Activated CD4-positive, alpha-beta T cell treated with anti-CD3 and anti-CD28 coated beads, Interleukin-2, amount 10 ng/mL, durations not matched to agents 24 days and 14 days (primary cell): Measurements from ENCODE around the gene XPNPEP2. TPM values are rescaled to one million over a fixed set of nuclear protein-coding genes. Genes with fewer than 3 reads are reported as not detected.
A peak's percentile ranks its signal among the peaks of the same experiment; 100 is the strongest.

ENCODE experiments used
- DNase-seq: peaks from one replicate; pipeline ENCODE4 v3.0.0; 2022
- H3K27ac Mint-ChIP-seq: one replicate; pipeline ENCODE4 v1.8.0; 2022; ENCODE audit warnings: mild to moderate bottlenecking, mixed read lengths
- H3K27me3 Mint-ChIP-seq: one replicate; pipeline ENCODE4 v1.8.0; 2022; ENCODE audit warnings: mixed read lengths
- H3K36me3 Mint-ChIP-seq: one replicate; pipeline ENCODE4 v1.8.0; 2022; ENCODE audit warnings: low read depth, mild to moderate bottlenecking, mixed read lengths
- H3K4me1 Mint-ChIP-seq: one replicate; pipeline ENCODE4 v1.8.0; 2021; ENCODE audit warnings: mixed read lengths
- H3K4me3 Mint-ChIP-seq: one replicate; pipeline ENCODE4 v1.8.0; 2022; ENCODE audit warnings: mild to moderate bottlenecking, moderate library complexity, mixed read lengths
- H3K9me3 Mint-ChIP-seq: one replicate; pipeline ENCODE4 v1.8.0; 2021; ENCODE audit warnings: mixed read lengths
- intact Hi-C: fragments of 100-400 bp; cut with micrococcal nuclease; formaldehyde crosslinking; loops from one replicate; pipeline ENCODE4 v1.15.1; 2023
- total RNA-seq: library from RNA; stranded (reverse); gene quantifications from 2 replicates; pipeline ENCODE4 v1.2.3, GENCODE V29; 2022

Gene XPNPEP2
- total RNA-seq, 1 donor from 2014 or later = 0.28 TPM

DNA sequence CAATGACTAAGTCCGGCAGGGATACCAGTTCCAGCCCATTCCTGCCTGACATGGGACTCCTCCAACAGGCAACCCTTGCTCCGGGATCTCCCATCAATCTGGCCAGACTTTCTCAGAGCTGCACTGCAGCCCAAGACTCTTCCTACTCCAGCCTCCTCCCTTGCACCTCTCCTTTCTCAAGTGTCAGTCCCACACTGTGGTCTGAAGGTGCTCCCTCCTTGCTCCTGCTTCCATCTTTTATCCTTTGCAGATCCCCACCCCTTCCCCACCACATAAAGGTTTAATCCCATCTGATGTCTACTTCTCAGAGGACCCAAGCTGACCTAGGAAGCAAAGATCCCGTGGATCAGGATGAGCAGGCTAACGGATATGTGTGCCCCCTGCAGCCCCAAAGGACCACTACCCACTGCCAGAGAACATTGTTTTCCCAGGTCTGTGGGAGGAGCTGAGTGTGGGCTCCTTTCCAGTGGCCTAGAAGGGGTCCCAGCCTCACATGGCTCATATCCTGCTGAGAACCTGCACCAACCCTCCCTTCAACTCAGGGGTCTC, 33.3 kb upstream of the XPNPEP2 start:
- DNase-seq = no peak
- Mint-ChIP-seq H3K9me3 (no peaks in the 10 kb centered on the region), H3K4me3 (no peak overlapping the region), H3K36me3 (no peaks in the 10 kb centered on the region), H3K4me1 (no peaks in the 10 kb centered on the region), H3K27ac (no peak overlapping the region), H3K27me3 (peaks cover 3% of the 10 kb centered on the region)
- intact Hi-C loops = no loop called here

DNA sequence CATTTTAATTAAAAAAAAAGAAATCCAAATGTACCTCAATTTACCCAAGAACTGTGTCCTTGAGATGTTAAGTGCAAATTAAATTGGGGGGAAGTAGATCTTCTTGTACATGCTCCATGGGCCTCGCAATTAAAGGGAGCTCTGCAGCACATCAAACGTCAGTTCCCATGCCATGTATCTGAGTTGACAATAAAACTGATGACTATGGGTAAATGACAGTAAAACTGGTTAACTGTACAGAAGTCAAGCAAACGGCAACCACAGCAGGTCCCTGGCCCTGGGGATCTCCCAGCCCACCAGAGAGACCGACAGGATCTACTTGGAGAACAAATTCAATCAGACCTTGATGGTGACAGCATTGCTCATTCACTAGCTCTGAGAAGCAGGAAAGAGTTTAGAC, 32.8 kb upstream of the XPNPEP2 start:
- no peaks in the 10 kb centered on the region for H3K36me3 Mint-ChIP-seq
- H3K4me1 Mint-ChIP-seq = no peaks in the 10 kb centered on the region
- intact Hi-C loops = no loop called here
- peaks cover 6% of the 10 kb centered on the region for H3K27me3 Mint-ChIP-seq
- no peaks in the 10 kb centered on the region for H3K9me3 Mint-ChIP-seq
- no peak for DNase-seq
- no peak overlapping the region for H3K27ac Mint-ChIP-seq
- H3K4me3 Mint-ChIP-seq = no peak overlapping the region

DNA sequence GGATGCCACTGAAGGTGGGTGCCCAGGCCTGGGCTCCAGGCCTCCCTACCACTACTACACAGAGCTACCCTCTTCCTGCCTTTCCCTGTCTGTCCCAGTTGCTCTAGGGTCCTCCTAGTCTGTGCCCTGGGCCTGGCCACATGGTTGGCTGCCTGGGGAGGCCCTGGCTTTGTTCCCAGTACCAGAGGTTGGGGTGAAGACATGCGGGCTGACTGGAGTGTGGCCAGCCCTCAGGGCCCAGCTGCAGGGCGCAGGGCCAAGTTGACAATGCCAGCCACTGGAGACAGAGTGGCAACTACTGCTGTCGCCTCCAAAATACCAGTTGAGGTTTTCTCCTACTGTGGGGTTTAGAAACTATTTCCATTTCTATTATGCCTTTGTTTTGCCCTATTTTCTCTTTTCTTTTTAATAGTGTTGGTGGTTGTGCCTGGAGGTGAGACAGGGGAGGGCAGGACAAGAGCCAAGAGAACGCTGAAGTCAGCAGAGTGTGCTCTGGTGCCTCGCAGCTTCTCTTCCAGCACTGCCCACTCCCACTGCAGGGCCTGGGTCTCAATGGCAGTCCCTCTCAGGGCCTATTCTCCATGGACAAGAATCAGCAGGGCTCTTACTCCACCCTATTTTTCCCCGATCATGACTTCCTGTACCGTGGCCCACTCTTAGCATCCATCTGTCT, 32.2 kb upstream of the XPNPEP2 start:
- peaks cover 6% of the 10 kb centered on the region for H3K27me3 Mint-ChIP-seq
- H3K4me1 Mint-ChIP-seq = no peaks in the 10 kb centered on the region
- intact Hi-C loops = no loop called here
- H3K36me3 Mint-ChIP-seq = no peaks in the 10 kb centered on the region
- no peaks in the 10 kb centered on the region for H3K9me3 Mint-ChIP-seq
- H3K27ac Mint-ChIP-seq = no peak overlapping the region
- H3K4me3 Mint-ChIP-seq = no peak overlapping the region
- no peak for DNase-seq

DNA sequence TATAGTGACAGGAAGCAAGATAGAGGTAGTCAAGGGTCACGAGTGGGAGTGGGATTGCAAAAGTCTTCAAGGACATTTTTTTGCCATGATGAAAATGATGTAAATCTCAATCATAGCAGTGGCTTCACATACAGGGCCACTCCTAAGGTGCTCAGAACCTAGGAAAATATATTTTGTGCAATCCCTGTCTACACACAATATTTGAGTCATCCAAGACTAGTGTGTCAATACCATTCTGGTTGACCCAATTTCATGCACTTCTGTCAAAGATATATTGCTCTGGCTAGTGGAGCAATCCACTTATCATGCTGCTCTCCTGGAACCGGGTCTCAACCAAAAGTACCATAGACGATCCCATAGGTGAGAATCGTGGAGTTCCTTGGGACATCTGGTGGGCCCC, 24.2 kb upstream of the XPNPEP2 start:
- intact Hi-C loops = no loop called here
- no peak overlapping the region for H3K4me3 Mint-ChIP-seq
- peaks cover 11% of the 10 kb centered on the region for H3K27me3 Mint-ChIP-seq
- H3K36me3 Mint-ChIP-seq = no peaks in the 10 kb centered on the region
- DNase-seq = no peak
- no peak overlapping the region for H3K27ac Mint-ChIP-seq
- no peaks in the 10 kb centered on the region for H3K4me1 Mint-ChIP-seq
- H3K9me3 Mint-ChIP-seq = no peaks in the 10 kb centered on the region

DNA sequence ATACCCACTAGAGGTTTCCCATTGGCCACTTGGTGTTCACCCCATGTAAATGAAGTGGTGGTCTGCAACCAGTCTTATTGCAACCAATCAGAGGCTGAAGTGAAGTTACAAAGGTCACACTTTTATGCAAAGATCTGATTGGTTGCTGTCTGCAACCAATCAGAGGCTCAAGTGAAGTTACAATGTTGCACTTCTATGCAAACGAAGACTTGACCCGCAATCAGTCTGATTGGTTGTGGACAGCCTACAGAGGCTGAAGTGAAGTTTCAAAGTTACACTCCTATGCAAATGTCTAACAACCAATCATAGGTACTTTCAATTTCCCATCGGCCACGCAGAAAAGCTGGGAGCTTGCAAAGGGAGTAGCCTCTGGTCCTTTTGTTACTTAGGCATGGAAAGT, 22.3 kb upstream of the XPNPEP2 start:
- DNase-seq = no peak

DNA sequence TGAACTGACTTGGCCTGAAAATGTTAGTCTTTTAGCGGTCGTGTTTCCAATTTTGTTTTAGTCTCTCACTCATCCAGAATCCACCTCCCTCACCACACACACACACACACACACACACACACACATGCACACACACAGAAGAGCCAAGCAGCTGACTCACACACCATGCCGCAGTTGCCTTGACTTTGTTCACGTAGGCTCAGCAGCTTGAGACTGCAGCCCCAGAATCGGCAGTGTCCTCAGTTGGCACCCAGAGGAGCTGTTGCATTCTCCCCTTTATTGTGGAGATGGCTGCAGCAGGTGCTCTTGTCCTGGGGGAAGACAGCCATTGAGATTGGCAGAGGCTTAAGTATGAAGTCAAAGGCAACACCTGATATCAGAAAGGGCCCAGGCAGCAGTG, 20.9 kb upstream of the XPNPEP2 start:
- Mint-ChIP-seq H3K27ac (no peak overlapping the region), H3K4me1 (peaks cover 9% of the 10 kb centered on the region), H3K36me3 (no peaks in the 10 kb centered on the region), H3K4me3 (no peak overlapping the region), H3K9me3 (no peaks in the 10 kb centered on the region), H3K27me3 (peaks cover 4% of the 10 kb centered on the region)
- no peak for DNase-seq
- intact Hi-C loops = no loop called here

More for the DNA sequence above, 22.3 kb upstream of the XPNPEP2 start:
- Mint-ChIP-seq H3K27me3 (peaks cover 8% of the 10 kb centered on the region), H3K36me3 (no peaks in the 10 kb centered on the region), H3K27ac (no peak overlapping the region), H3K9me3 (no peaks in the 10 kb centered on the region), H3K4me1 (peaks cover under 1% of the 10 kb centered on the region), H3K4me3 (no peak overlapping the region)
- intact Hi-C loops = no loop called here

DNA sequence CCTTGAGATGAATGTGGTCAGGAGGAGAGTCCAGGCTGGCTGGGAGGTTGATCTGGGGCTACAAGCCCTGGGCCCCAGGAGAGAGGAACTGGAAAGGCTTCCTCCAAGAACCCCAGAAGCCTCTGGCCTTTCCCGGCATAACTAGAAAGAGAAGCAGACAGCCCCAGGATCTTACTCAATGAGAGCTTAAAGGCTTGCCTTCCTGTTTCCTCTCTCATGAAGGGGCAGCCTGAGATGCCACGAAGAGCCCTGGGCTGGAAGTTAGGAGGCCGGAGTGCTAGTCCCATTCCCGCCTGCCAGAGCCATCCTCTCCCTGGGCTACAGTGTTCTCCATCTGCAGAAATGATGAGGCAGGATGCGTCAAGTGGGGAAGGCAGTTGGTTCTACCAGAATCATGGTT, 20.1 kb upstream of the XPNPEP2 start:
- Mint-ChIP-seq H3K27me3 (peaks cover 2% of the 10 kb centered on the region), H3K4me3 (no peak overlapping the region), H3K36me3 (no peaks in the 10 kb centered on the region), H3K27ac (no peak overlapping the region), H3K4me1 (peaks cover 9% of the 10 kb centered on the region), H3K9me3 (no peaks in the 10 kb centered on the region)
- intact Hi-C loops = no loop called here
- DNase-seq = no peak

DNA sequence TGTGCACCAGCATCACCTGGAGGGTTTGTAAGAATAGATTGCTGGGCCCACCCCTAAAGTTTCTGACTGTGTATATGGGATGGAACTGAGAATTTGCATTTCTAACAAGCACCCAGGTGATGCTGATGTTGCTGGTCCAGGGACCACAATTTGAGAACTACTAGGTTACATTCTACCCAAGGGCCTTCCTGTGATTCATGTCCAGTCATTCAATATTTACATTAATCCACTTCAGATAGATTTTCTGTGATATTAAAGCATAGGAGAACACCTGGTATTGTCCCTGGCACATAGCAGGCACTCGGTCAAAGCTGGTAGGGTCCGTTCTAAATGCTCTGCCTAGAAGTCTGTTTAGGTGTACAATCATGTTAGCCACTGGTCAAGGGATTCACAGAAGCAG, 19.5 kb upstream of the XPNPEP2 start:
- peaks cover 10% of the 10 kb centered on the region for H3K4me1 Mint-ChIP-seq
- no peaks in the 10 kb centered on the region for H3K36me3 Mint-ChIP-seq
- intact Hi-C loops = no loop called here
- no peak overlapping the region for H3K27ac Mint-ChIP-seq
- peaks cover 2% of the 10 kb centered on the region for H3K27me3 Mint-ChIP-seq
- H3K4me3 Mint-ChIP-seq = no peak overlapping the region
- DNase-seq = no peak
- no peaks in the 10 kb centered on the region for H3K9me3 Mint-ChIP-seq

DNA sequence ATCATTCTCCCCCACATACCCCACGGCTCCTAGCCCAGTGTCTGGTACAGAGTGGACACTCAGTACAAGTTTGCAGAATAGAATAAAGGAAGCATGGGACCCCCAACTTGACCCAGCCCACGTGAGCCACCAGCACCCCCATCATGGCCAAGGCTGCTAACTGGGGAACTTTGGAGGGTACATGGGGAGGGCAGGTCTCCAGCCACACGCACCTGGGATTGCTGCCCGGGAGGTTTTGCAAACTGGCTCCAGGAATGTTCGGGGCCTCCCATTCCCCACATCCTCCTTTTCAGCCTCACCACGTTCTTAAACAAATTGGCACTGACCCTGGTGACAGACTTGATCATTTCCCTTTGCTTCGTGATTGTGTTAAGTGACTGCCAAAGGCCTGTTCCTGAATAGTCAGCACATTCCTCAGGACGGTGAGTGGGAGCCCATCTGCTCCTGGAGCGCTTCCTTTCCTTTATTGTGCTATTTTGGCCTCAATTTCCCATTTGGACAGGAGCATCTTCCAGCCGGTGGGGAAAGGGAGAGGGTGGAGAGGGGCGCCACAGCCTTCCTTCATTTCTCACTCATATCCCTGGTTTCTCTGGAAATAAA, 18.7 kb upstream of the XPNPEP2 start:
- no peaks in the 10 kb centered on the region for H3K9me3 Mint-ChIP-seq
- no peaks in the 10 kb centered on the region for H3K36me3 Mint-ChIP-seq
- H3K4me1 Mint-ChIP-seq = peaks cover 16% of the 10 kb centered on the region
- no peak overlapping the region for H3K4me3 Mint-ChIP-seq
- peaks cover 2% of the 10 kb centered on the region for H3K27me3 Mint-ChIP-seq
- no peak for DNase-seq
- intact Hi-C loops = no loop called here
- no peak overlapping the region for H3K27ac Mint-ChIP-seq

DNA sequence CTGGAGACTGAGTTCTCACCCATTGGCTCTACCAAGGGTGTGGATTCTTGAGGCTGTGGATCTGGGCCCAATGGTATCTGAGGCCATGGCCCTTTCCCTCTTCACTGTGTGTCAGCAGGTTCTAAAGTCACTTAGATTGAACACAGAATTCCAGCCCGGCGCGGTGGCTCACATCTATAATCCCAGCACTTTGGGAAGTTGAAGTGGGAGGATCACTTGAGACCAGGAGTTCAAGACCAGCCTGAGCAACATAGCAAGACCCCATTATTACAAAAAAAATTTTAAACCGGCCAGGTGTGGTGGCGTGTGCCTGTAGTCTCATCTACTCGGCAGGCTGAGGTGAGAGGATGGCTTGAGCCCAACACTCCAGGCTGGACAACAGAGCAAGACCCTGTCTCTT, 18.0 kb upstream of the XPNPEP2 start:
- Mint-ChIP-seq H3K4me1 (peaks cover 16% of the 10 kb centered on the region), H3K9me3 (no peaks in the 10 kb centered on the region), H3K4me3 (no peak overlapping the region), H3K27ac (no peak overlapping the region), H3K36me3 (no peaks in the 10 kb centered on the region), H3K27me3 (peaks cover 2% of the 10 kb centered on the region)
- intact Hi-C loops = no loop called here
- DNase-seq = no peak

DNA sequence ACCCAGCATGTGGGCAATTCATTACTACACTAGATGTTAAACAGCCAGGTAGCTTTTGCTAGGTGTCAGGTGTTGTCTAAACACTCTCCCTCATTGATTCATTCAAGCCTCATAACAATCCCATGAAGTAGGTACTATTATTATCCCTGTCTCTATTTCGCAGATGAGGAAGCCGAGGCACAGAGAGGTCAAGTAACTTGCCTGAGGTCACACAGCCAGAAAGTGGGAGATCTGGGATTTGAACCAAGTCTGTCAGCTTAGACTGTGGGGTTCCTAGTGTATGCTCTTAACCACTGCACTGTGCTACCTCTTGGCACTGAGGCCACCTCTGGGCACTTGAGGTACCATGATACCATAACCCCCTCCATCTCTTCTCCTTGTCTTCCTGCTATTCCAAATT, 17.4 kb upstream of the XPNPEP2 start:
- DNase-seq = no peak
- peaks cover 19% of the 10 kb centered on the region for H3K4me1 Mint-ChIP-seq
- H3K36me3 Mint-ChIP-seq = no peaks in the 10 kb centered on the region
- H3K4me3 Mint-ChIP-seq = no peak overlapping the region
- no peaks in the 10 kb centered on the region for H3K9me3 Mint-ChIP-seq
- intact Hi-C loops = no loop called here
- no peaks in the 10 kb centered on the region for H3K27me3 Mint-ChIP-seq
- no peak overlapping the region for H3K27ac Mint-ChIP-seq

DNA sequence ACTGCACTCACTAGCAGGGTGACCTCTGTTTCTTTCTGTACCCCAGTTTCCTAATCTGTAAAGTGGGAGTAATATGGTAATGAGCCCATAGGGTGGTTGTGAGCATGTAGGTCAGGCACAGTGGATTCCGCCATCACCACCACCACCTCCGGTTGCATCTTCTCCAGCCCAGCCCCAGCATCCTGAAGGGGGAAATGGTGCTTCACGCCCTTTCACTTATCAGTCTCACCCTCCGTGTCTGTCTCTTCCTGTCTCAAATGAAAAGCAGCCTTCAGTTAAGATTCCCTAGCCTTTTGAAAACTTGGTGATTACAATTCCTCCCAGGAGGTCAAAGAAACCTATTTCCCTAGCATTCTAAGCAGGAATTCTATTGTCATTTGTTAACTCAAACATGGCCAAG, 16.9 kb upstream of the XPNPEP2 start:
- Mint-ChIP-seq H3K27ac (no peak overlapping the region), H3K4me3 (no peak overlapping the region), H3K4me1 (peaks cover 20% of the 10 kb centered on the region), H3K27me3 (no peaks in the 10 kb centered on the region), H3K36me3 (no peaks in the 10 kb centered on the region), H3K9me3 (no peaks in the 10 kb centered on the region)
- DNase-seq = peak; percentile 59
- intact Hi-C loops = no loop called here

DNA sequence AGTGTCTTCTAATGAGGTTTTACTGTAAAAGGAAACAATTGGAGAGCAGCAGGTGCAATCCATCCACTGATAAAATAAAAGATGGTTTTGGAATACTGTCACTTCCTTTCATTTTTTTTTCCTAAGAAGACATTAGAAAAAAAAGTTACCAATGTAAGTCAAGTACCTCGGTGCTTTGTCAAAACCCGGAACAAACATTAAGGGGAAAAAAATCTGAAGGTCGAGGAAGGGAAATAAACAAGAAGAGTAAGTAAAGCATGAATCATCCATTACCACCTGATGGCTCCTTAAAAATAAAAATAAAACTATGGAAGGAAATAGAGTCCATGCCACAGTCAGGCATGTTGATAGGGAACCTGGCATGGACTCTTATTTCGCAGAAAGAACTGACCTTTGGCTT, 15.3 kb upstream of the XPNPEP2 start:
- no peak for DNase-seq
- no peak overlapping the region for H3K4me3 Mint-ChIP-seq
- H3K36me3 Mint-ChIP-seq = no peaks in the 10 kb centered on the region
- no peaks in the 10 kb centered on the region for H3K27me3 Mint-ChIP-seq
- intact Hi-C loops = no loop called here
- no peak overlapping the region for H3K27ac Mint-ChIP-seq
- no peaks in the 10 kb centered on the region for H3K9me3 Mint-ChIP-seq
- H3K4me1 Mint-ChIP-seq = peaks cover 22% of the 10 kb centered on the region

DNA sequence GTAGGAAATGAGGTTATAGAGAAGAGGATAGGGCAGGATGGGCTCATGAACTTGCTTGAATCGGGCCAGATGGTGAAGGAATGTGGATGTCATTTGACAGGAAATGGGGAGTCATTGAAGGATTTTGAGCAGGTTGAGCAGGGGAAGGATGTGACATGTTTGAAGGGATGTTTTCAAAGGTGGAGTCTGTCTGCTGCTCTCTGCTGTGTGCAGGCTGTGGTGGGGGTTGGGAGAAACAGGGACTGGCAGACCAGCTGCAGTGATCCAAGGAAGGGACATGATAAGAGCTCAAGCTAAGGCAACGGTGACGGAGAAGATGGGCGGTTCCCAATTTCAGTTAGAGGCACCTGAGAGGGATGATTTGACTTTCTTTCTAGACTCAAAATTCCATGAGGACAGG, 14.0 kb upstream of the XPNPEP2 start:
- H3K4me1 Mint-ChIP-seq = peaks cover 22% of the 10 kb centered on the region
- no peaks in the 10 kb centered on the region for H3K9me3 Mint-ChIP-seq
- no peak for DNase-seq
- no peak overlapping the region for H3K27ac Mint-ChIP-seq
- no peaks in the 10 kb centered on the region for H3K36me3 Mint-ChIP-seq
- H3K27me3 Mint-ChIP-seq = no peaks in the 10 kb centered on the region
- H3K4me3 Mint-ChIP-seq = no peak overlapping the region
- intact Hi-C loops = loop anchor here (2.0 kb wide), 1 partner anchor 88 kb away; no protein-coding TSS in a partner anchor
